Jurkat, Clone E6-1 (cell line): ENCODE results near the gene FAM234B.
"Not testable (repeated sequence)": the region's sequence is repeated elsewhere in the genome, so short reads cannot be mapped to it uniquely, and the experiment has no call there.

Experiments
- DNase-seq: peaks from one replicate; pipeline ENCODE4 v3.0.0-alpha.2; 2011; ENCODE audit warnings: low read depth, low spot score
- H3K4me3 ChIP-seq: 2 replicates; pipeline ENCODE4 v1.5.1; 2011; ENCODE audit warnings: mild to moderate bottlenecking, low read length, control low read depth, moderate library complexity

The FAM234B gene

DNA sequence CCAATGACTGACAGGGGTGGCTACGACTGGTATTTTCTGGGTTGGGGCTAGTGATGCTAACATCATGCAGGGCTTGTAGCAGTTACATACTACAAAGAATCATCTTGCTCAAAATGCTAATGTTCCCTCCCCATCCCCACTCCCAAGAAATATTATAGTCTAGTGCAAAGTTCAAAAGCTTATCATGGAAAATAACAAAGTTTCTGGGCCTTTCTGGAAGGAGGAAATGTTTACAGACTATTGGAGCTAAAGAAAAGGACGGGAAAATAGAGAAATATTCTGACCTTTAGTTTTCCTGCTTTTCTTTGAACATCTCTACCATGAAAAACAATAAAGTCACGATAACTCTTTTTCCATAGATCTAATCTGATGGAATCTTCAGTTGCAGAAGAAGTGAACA, 36.1 kb downstream of the FAM234B start:
- no peak overlapping the region for H3K4me3 ChIP-seq
- DNase-seq: no peak

DNA sequence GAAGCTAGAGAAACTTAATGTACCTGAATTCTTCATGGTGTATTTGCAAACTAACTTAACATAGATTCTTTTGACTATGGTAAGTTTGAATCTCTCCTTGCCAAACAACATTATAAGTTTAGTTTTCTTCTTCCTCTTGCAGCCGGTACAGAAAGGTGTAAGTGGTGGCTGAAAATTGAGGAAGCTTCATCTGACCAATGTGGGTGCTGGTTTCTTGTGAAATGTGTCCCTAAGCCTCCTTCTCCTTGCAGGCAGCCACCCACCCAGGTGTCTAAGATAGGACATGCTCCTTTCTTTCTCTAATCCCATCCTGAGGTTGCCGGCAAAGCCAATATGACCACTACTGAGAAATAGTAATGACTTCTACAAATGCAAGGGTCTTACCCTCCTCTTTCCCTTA, 38.7 kb downstream of the FAM234B start:
- H3K4me3 ChIP-seq: no peak overlapping the region
- DNase-seq: no peak

DNA sequence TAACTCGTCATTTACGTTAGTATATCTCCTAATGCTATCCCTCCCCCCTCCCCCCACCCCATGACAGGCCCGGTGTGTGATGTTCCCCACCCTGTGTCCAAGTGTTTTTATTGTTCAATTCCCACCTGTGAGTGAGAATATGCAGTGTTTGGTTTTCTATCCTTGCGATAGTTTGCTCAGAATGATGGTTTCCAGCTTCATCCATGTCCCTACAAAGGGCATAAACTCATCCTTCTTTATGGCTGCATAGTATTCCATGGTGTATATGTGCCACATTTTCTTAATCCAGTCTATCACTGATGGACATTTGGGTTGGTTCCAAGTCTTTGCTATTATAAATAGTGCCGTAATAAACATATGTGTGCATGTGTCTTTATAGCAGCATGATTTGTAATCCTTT, 39.5 kb downstream of the FAM234B start:
- not testable (repeated sequence) for H3K4me3 ChIP-seq, DNase-seq

DNA sequence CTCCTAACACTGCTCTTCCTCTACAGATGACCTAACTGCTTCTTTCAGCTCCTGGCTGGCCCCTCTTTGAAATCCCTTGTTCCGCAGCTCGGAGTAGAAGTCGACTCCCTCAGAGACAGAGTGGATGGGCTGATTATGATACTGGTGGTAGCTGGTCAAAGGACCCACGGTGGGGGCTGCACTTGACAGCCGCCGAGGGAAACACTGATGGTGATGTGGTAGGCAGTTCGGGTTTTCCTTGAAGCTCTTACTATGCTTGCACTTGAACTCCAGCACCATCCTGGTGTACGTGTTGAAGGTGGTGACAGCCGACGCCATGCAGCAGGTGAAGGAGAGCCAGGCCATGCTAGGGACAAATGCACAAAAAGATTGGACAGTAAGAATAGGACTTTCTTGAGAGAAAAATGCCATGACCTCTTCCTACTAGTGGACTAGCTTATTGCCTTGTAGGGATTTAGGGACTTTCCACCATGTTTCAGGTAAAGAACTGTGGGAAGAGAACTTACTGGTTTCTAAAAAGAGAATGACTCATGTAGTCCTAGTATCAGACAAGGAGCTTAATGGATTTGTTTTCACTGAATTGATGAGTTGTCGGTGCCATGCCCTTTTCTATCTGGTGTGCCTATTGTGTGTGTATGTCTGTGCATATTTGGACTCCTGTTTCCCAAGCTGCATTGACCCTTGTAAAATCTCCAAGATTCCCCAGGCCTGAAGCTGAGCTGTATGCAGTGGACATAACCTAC, 40.9 kb downstream of the FAM234B start:
- DNase-seq: no peak
- H3K4me3 ChIP-seq: no peak overlapping the region

DNA sequence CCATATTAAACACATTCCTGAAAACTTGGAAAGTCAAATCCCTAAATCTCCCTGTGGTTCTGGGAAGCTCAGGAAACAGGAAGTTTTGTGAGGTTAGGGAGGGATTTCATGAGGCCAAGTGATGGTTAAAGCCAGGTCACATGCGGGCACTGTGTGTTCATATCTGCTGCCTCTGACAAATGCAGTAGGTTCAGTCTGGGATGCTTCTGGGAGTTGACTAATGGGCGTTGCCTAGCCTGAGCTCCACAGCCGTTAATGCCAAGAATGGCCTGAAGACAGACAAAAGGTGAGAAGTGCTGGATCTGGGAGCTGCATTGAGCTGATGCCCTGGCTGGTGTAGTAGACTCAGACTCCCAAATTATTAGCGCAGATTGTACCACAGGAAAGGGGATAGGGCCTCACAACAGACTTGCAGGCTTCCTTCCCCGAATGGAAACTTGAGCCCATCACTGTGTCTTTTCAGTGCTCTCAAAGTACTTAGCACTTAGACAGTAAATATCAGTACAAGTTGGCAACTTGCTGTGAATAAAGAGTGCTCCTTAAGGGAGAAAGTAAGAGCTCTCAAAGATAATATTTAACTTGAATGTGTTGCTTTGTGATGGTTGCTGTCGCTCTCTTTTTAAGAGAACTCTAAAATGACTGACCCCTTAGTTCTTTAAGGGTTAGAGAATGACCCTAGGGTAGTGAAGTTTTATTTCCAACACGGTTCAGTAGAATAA, 41.9 kb downstream of the FAM234B start:
- no peak overlapping the region for H3K4me3 ChIP-seq
- no peak for DNase-seq

DNA sequence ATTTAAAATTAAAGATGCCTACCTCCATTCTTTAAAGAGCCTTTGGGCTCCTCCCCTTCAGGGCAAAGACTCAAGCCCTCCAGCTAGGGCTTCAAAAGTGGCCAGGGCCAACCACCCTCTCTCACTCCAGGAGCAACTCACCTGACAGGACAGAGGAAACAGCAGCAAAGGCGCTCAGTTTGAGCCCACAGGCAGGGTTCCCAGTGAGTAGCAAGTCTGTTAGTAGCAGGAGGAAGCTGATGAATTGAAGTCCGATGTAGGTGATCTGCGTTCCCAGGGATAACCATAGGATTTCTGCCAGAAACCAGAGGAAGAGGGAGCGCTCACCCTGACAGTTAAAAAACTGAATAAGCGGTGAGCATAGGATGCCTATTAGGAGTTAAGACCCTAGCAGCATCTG, 43.6 kb downstream of the FAM234B start:
- H3K4me3 ChIP-seq: no peak overlapping the region
- no peak for DNase-seq

DNA sequence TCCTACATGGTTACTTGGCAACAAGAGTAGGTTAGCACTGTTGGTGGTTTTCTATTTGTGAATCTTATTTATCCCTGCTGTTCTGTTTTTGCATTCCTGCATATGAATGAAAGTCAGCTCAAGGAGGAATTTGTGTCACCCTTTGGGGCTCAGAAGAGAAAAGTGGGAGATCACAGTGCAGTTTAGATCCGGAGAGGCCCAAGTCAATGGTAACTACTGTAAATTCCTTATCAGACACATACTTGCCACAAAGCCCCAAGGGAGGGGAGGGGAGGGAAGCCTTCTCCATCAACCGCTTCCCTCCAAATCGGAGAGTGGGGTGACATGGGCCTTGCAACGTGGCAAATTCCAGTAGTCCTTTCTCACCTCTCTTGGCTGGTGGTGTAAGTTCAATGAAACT, 44.3 kb downstream of the FAM234B start:
- H3K4me3 ChIP-seq: no peak overlapping the region
- DNase-seq: no peak

DNA sequence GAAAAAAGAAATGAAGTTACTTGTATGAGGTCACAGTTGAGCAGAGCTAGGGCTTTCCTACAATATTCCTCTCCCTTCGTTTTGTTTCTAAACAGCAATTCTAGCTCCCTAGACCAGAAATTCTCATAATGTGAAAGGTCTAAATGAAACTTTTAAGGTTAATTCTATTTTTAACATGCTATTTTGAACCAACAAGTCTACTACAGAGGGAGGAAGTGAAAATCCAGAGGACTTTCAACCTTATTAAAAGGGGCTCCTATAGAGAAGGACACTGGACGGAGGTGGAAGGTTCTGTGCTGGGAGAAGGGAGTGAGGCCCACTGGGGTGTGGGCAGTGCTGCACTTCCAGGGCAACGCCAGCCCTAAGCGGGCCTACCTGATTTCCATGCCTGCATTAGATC, 45.9 kb downstream of the FAM234B start:
- H3K4me3 ChIP-seq: no peak overlapping the region
- DNase-seq: no peak

DNA sequence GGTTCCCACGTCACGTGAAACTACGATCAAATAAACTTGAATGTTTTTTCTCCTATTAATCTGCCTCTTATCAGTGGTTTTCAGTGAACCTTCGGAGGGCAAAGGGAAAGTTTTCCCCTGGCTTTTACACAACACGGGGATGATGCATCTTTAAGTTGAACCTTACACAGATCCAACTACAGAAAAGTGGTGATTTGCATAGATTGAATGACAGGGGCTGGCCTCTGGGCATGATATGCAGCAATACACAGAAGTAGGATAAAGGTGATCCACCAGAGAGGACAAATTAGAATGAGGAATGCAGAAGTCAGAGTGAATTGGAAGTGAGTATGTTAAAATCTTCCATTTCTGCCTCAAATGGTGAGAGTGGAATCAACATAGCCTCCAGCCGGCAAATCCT, 47.7 kb downstream of the FAM234B start:
- no peak for DNase-seq
- H3K4me3 ChIP-seq: no peak overlapping the region

DNA sequence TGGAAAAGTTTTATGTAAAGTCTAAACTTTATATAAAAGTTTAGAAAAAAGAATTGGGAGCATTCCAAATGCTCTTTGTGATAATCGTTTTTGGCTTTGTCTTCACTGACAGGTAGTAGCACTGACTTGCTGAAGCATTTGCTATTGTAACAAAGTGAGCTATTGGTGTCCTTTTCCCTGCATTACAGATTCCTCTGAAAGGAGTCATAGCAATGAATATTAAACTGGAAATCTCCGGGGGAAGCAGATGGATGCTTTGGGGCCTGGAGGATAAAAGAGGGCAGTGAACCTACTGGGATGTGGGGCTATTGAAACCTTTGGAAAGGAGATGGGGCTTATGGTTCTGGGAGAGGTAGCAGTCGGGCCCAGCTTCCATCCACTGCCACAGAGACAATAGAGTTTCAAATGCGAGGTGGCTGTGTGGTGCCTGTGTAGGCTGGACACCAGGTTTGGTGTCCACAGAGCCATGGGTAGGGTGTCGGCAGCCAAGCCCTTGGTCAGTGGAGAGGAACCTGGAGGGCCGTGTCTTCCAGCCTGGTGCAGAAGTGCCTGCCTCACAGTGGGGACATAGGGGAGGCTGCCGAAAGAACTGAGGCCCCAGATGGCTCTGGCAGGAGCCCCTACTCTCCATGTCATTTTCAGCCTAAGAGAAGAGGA, 49.1 kb downstream of the FAM234B start:
- DNase-seq: no peak
- no peak overlapping the region for H3K4me3 ChIP-seq

DNA sequence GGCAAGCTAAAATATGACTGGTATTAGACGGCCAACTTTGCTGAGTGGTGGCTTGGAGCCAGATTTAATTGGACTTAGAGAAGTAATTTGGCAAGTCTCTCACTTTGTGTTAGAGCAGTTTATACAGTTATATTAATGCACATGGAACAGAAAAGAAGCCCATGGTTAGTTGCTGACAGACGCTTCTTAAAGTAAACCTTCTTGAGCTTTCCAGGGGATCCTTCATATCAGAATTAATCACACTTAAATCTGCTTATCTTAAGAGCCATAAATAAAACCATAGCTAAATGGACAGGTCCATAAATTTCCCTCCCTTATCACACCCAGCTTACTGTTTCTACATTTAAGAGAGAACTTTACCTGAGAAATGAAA, 49.7 kb downstream of the FAM234B start:
- no peak for DNase-seq
- H3K4me3 ChIP-seq: no peak overlapping the region

DNA sequence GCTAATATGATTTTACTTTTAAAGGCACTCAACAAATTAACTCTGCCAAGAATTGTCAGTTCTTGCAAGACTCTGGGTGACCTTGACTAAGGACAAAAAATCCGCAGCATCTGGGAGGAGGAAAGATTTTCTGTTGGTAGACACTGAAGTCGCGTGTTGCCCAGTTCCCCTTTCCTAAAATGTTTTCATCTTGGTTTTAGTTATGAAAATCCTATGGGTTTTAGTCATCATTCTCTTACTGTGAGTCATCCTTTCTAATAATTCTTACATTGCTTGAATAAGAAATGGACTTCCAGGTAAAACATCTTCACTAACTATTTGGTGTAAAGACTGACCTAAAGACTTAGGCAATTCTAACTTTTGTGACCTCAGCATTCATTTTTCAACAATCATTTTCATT, 50.2 kb downstream of the FAM234B start:
- H3K4me3 ChIP-seq: no peak overlapping the region
- DNase-seq: no peak

DNA sequence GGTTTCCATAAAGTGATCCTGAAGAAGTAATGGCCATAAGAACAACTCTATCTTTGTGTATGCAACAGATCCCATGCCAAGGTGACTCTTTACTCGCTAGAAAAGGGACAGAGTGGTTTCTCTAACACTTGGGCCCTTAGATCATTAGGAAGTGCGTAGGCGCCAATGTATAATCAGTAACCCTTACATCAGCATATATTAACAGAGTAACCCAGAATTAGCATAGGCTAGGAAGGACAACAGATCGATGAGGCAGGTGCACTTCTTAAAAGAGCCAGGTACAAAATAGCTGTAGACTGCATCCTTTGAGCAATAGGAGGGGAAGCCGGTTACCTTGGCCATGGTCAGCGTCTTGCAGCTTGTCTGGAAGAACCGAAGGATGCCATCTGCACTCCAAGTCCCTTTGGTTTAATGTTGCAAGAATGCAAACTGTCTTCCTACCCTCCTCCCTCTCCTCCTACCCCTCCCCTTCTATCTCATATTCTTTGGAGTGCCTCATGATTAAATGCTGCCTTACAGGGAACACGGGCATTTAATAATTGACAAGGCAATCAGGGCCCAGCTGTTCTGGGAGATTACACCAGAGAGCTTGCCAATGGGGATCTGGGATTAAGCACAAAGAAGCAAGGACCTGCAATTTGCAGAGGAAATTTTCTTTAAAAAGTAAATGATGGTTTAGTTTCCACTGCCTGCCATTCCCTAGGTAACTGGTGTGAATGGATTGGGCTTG, 51.2 kb downstream of the FAM234B start:
- H3K4me3 ChIP-seq: no peak overlapping the region
- no peak for DNase-seq

DNA sequence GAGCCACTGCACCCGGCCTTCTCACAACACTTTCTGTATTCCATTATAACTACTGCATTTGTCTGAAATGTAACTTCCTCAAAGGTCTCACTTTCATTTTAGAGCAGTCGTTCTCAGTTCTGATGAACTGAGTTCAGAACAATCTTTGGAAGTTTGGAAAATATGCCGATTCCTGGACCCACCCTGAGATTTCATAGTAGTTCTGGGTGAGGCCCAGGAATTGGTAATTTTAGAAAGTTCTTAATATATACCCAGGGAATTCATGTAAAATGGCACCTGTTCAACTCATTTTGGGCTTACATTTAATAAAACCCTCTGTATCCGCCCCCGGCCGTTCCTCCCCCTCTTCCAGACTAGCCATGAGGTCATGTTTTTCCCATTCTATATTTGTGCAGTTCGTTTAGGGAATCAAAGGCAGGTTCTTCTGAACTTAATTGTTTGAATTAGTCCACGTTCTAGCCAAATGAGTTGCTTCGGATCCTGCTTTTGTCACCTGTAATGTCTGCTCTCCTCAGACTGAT, 53.4 kb downstream of the FAM234B start:
- DNase-seq: no peak
- H3K4me3 ChIP-seq: no peak overlapping the region

DNA sequence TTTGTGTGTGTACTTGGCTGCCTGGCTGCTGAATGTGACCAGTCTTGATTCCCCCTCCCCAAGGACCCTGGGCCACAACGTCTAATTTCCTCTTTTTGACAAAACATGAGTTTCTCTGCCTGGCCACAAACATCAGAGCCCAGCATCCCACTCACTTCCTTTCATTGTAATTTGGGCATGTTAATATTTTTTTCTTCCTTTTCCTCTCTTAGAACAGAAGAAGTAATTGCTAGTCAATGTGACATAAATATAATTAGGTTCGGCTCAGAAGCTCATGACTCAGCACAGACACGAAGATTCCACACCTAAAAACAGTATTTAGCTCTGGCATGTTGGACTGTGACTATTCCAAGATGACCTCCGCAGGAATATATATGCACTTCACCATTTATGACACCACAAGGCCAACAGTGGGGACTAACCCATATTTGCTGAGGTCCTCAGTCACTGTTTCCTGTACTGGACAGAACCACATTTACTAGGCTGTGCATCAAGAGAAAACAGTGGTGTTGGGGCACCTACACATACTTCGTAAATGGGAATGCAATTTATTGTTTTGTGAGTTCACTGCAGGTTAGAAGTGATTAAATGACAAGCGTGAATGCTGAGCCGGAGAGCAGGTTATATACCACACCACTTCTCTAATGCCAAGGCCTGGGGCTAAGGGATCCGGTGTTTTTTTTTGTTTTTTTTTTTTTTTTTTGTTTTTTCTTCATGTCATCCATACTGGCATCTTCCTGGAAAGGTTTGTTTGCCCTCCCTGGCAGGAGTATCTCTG, 55.1 kb downstream of the FAM234B start:
- H3K4me3 ChIP-seq: no peak overlapping the region
- DNase-seq: no peak

DNA sequence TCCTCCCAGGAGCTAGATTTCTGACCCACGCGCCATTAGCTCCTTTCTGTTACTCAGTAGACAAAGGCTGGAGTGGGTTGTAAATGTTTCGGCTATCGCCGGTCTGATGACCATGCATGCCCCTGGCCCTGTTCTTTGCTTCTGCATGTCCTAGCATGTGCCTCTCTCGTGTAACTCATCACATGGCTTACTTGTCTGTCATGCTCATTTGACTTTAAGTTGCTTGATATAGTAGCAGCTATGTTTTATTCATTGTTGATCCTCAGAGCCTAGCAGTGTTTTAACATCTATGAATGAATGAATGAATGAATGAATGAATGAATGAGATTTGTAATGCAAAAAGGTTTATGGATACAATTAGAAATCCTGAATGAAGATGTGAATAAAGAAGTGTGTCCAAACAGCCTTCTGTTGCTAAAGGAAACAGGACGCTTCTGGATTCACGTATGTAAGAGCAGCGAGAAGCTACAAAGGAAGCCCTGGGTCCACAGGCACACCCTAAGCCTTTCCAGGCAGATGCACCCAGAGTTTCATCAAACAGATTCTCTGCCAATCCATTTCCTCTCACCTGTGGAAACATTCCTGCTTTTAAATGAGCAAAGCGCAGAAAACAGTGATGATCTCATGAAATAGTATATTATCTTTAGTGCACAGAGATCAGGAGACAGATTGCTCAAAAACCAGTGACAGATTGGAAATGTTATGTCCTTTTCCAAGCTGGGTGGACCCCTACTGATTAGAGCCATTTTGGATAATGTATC, 55.8 kb downstream of the FAM234B start:
- DNase-seq: no peak
- H3K4me3 ChIP-seq: no peak overlapping the region

DNA sequence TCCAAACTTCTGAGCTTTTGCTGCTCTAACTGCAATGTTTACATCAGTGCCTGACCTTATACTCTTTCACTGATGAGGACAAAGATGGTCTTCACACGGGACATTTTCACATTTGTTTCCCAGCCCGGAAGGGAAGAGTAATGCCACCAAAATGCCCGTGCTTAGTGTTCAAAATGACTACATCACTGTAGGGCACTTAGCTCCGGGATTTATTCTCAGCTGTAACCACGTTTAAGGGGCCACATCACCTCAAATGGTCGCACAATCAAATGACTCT, 56.4 kb downstream of the FAM234B start:
- peak overlapping the region; percentile 58 for H3K4me3 ChIP-seq
- DNase-seq: no peak
